NCI-H1092 treated with DMSO at 0.1 percent for 48 hours (cell line): ENCODE measurements around the gene RING1.

Source experiments
- DNase-seq: peaks from one replicate; lab custom pipeline; 2025; lab: John Stamatoyannopoulos, UW

RING1 gene

GRCh38 chr6:33208091-33208967, at the start of gene RING1:
TSS of gene RING1 (plus strand) at chr6:33208500. CDS start at chr6:33208823, 323 bp downstream.
- DNase-seq = peak; percentile 50

DNA sequence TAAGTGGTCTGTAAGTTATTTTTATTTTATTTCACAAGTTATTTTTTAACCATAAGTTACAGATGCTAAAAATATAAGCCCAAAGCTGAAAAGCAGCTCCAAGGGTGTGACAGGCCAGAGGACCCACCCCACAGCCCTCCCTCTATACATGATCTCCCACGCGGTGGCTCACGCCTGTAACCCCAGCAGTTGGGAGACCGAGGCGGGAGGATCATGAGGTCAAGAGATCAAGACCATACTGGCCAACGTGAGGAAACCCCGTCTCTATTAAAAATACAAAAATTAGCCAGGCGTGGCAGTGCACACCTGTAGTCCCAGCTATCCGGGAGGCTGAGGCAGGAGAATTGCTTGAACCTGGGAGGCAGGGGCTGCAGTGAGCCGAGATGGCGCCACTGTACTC, 48.2 kb upstream of the RING1 start:
- no peak for DNase-seq

DNA sequence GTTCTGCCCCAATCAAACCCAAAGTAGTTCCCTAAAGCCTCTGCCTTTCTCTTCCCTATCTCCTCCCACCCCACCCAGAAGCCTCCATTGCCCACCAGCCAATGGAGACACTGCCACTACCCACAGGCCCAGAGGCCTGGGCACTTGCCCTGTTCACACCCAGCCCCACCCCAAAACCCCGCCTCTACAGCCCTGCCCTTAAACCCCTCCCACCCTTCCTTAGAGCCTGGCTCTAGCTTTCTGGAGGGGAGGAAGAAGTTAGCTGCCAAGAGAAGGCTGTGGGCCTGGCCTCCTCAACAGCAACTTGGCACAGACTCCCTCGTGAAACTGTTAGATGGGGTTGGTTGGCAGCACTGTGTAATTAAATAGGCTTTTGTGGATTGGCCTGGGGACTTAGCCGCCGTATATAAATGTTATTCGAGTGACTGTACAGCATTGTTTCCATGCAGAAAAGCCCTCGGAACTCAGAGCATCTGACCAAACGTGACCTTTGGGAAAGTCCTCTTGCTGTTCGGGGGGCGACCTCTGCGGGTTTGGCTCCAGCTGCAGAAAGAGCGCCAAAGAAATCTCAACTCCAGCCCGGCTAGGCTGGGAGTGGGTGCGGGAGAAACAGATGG, 47.5 kb upstream of the RING1 start:
- no peak for DNase-seq

DNA sequence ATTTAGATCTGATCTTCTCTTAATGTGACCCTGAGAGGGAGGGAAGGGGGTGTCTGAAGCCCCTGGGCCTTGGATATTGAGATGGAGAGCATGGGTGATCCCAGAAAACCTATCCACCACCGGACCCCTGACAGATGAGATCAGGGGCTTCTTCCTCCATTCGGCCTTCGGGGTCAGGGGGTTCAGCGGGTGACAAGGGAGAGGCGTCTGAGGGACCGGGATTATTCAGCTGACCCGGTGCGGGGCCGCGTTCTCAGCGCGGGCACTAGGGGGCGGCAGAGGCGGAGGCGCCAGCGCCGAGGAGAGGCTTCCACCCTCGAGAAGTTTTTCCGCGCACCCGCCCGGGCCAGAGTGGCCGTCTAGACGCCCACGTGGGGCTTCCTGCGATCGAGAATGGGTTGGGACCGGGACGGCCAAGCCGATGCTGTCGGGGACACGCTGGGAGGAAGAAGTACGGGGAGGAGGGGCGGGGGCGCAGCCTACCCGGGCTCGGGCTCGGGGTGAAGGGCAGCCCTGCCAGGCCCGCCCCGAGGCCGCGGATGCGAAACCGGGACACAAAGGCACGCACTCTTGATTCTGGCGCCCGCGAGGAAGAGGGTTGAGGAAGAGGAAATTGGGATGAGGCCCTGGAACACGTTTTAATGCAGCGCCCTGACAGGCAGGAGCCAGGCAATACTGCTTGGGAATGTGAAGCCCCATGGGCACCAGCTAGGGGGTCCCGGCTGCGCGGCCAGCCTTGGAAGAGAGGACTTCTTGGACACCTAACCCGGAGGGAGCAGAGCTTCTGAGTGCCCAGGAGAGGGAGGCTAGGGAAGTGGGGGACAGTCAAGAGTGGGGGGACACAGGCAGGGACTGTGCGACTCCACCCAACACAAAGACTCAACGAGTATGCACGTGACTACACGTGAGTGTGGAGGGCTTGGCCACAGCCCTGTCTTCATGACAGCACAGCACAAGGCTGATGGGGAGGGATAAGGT, 46.7 kb upstream of the RING1 start:
- DNase-seq = peak; percentile 0

GRCh38 chr6:33163540-33163939, 44.8 kb upstream of the RING1 start:
- no peak for DNase-seq

GRCh38 chr6:33164176-33164575, 44.1 kb upstream of the RING1 start:
- no peak for DNase-seq

DNA sequence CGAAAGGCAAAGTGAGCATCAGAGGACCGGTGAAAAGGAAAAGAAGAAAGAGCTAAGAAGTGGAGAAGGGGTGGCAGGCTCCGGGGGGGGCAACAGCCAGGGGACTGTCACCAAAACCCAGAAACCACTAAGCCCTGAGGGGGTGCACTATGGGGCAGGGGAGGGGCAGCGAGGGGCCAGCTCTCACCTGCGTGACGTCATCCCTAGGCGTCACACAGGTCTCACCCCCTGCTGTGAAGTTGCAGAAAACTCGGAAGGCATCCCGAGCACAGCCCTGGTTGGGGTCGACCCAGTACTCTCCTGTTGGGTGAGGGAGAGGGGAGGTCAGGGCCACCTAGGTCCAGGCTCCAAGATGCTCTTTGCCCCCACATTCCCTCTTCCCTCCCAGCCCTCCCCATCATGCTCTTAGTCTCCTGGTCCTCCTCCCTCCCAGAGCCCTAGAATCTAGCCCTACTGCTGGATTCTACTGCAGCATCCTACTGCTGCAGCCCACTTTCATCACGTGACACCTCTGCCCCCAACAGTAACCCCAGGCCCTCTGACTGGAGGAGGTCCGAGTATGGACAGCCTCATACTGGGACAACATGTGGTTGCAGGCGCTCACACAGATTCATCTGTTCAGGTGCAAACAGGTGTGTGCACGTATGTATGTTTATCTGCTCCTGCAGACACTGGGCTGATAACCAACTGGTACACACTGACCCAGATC, 43.5 kb upstream of the RING1 start:
- no peak for DNase-seq

- DNase-seq = no peak
Observed at GRCh38 chr6:33165581-33166258, 42.6 kb upstream of the RING1 start.

DNA sequence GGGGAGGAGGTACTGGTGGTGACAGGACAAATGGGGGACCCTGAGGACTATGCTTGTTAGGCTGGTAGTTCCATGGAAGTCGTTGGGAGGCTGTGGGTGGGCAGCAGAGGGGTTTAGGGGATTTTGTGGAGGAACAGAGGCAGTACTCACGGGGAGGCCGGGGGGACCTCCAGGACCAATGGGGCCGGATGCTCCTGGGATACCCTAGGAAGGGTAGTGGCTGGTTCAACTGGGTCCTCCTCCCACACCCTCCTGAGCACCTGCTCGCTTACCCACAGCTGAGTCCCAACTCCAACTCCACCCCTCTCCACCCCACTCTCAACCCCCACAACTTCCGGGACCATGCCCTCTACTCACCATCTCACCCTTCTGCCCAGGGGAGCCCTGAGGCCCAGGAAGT, 41.9 kb upstream of the RING1 start:
- DNase-seq = no peak

DNA sequence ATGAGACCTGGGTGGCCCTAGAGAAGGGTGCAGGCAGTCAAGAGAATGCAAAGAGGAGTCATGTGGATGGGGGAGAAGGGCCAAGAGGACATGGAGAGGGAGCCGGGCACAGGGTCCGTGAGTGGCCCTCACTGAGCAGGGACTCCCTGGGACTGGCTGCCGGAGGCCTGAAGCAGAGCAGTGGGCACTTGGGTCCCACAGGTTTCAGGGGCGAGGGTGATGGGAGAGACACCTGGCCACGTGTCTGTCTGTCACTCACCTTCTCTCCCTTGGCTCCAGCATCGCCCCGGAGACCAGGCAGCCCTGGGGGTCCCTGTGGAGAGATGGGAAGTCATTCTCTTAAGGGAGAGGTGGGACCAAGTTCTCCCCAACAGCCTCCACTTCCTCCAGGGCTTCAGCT, 41.5 kb upstream of the RING1 start:
- no peak for DNase-seq

DNA sequence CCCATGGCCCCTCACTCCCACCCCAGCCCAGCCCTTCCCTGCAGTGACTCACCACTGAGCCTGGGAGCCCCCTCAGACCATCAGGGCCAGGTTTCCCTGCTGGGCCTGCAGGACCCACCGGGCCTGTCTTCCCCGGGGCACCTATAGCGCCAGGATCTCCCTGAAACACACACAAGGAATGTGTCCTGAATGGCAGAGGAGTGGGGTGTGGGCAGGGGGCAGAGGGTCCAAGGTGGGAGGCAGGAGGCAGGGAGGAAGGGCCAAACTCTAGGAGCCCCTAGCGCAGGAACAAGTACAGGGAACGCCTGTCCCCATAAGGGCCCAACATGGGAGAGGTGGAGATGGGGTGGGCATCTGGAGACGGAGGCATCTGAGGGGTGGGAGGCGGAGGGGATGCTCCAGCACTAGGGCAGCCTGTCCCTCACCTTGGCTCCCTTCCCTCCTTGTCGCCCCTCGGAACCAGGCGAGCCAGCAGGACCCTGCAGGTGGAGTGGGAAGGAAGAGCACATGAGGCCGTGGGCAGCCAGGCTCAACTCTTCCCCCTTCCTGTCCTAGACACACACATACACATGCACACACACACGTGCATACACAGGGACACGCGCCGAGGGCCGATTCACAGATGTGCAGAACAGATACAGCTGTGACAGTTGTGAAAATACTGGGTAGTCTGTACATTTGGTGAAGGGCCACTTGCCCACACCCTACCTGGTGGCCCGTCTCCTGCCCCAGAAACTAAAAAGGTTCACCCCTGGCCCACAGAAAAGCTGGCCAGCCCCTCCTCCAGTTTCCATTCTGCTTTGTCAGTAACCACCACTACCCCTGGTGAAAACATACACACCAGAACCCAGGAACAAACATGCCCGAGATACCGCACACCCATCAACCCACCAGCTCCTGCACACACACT, 40.7 kb upstream of the RING1 start:
- DNase-seq = no peak

GRCh38 chr6:33168284-33168601, 40.1 kb upstream of the RING1 start:
- DNase-seq = no peak

GRCh38 chr6:33168639-33169038, 39.7 kb upstream of the RING1 start:
- no peak for DNase-seq

- no peak for DNase-seq
Observed at GRCh38 chr6:33169291-33170175, 38.8 kb upstream of the RING1 start.

- no peak for DNase-seq
Observed at GRCh38 chr6:33170176-33171015, 37.9 kb upstream of the RING1 start.

GRCh38 chr6:33171016-33171879, 37.1 kb upstream of the RING1 start:
- DNase-seq = no peak
